Mononuclear cell (primary cell): ENCODE data around the gene SLC16A9. TPM values are rescaled to one million over a fixed set of nuclear protein-coding genes. Genes with fewer than 3 reads are reported as not detected.
"Not testable (repeated sequence)": the region's sequence is repeated elsewhere in the genome, so short reads cannot be mapped to it uniquely, and the experiment has no call there.

ENCODE experiments used
- H3K27me3 ChIP-seq: 2 replicates; pipeline ENCODE4 v1.6.0; 2011; ENCODE audit warnings: low read length, control low read depth; ENCODE audit not compliant: insufficient read depth
- H3K4me1 ChIP-seq: 2 replicates; pipeline ENCODE4 v1.5.1; 2011; ENCODE audit warnings: mild to moderate bottlenecking, low read length, control low read depth; ENCODE audit not compliant: insufficient read depth
- H3K4me3 ChIP-seq: 2 replicates; pipeline ENCODE4 v1.5.1; 2011; ENCODE audit warnings: mild to moderate bottlenecking, low read length, moderate library complexity
- H3K9me3 ChIP-seq: 2 replicates; pipeline ENCODE4 v1.5.1; 2011; ENCODE audit warnings: low read depth, mild to moderate bottlenecking, control low read depth, low read length
- total RNA-seq: library from RNA; depleted of rRNA; stranded (reverse); fragments of >200 nt; gene quantifications from one replicate; pipeline ENCODE4 v1.2.3, GENCODE V29; 2012

Gene SLC16A9
- total RNA-seq, 1 donor = not detected

GRCh38 chr10:59733321-59734013, 23.8 kb upstream of the SLC16A9 start:
- H3K4me1 ChIP-seq, H3K27me3 ChIP-seq, H3K4me3 ChIP-seq, H3K9me3 ChIP-seq: not testable (repeated sequence)

DNA sequence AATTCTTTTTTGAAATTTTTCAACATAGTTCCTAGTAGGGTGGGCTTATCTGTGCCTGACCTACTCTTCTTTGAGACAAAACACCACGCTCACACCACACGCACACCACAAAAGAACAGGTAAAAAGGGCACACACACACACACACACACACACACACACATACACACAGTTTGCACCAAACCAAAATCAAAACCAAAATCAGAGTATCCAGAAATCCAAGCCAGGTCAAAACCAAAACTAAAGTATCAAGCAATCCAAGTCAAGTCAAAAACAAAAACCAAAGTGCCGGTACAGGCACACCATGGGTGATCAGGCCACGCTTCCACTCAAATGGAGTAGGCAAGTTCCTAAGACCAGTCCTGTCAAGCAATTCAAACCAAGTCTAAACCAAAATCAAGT, 23.2 kb upstream of the SLC16A9 start:
- not testable (repeated sequence) for H3K27me3 ChIP-seq, H3K4me3 ChIP-seq, H3K4me1 ChIP-seq, H3K9me3 ChIP-seq

DNA sequence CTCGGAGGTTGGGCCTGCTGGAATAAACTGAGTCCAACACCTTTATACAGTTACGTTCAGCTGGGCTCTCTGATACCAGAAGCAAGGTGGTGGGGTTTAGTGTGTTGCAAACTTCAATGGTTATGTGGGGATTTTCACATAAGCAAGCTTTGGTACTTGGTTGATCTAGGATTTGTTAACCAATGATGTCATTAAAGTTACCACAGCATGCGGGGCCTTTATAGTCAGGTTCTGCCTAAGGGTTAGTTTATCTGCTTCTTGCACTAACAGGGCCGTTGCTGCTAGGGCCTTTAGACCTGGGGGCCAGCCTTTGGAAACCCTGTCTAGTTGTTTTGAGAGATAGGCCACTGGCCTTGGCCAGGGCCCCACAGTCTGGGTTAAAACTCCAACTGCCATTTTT, 19.5 kb upstream of the SLC16A9 start:
- H3K4me1 ChIP-seq, H3K9me3 ChIP-seq, H3K4me3 ChIP-seq, H3K27me3 ChIP-seq: not testable (repeated sequence)

GRCh38 chr10:59724098-59724938, 14.7 kb upstream of the SLC16A9 start:
- Histone ChIP-seq H3K4me3 (no peak overlapping the region), H3K27me3 (no peaks in the 10 kb centered on the region), H3K4me1 (no peaks in the 10 kb centered on the region), H3K9me3 (no peaks in the 10 kb centered on the region)

- no peaks in the 10 kb centered on the region for H3K9me3 ChIP-seq
- H3K27me3 ChIP-seq = no peaks in the 10 kb centered on the region
- H3K4me3 ChIP-seq = no peak overlapping the region
- H3K4me1 ChIP-seq = no peaks in the 10 kb centered on the region
Measured at GRCh38 chr10:59720377-59720776, 10.7 kb upstream of the SLC16A9 start.

GRCh38 chr10:59719374-59719773, 9.7 kb upstream of the SLC16A9 start:
- Histone ChIP-seq H3K27me3 (no peaks in the 10 kb centered on the region), H3K9me3 (no peaks in the 10 kb centered on the region), H3K4me1 (no peaks in the 10 kb centered on the region), H3K4me3 (no peak overlapping the region)

DNA sequence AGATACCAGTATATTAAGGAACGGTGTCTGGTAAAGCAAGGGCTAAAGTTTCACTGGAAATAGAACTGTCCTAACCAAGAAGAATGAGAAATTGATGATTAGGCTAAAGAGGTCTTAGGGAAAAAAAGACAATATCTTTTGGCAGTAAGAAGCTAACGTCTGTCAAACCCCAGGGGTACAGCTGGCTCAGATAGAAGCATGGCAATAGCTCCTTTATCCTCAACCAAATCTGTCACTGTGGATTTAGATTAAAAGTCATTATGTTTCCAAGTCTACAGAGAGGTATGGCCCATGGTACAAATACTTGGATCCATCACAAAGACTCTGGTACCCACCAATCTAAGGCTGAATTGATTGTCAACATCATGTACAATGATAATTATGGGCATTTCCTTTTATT, 8.6 kb upstream of the SLC16A9 start:
- no peak overlapping the region for H3K4me3 ChIP-seq
- no peaks in the 10 kb centered on the region for H3K9me3 ChIP-seq
- H3K4me1 ChIP-seq = no peaks in the 10 kb centered on the region
- no peaks in the 10 kb centered on the region for H3K27me3 ChIP-seq

DNA sequence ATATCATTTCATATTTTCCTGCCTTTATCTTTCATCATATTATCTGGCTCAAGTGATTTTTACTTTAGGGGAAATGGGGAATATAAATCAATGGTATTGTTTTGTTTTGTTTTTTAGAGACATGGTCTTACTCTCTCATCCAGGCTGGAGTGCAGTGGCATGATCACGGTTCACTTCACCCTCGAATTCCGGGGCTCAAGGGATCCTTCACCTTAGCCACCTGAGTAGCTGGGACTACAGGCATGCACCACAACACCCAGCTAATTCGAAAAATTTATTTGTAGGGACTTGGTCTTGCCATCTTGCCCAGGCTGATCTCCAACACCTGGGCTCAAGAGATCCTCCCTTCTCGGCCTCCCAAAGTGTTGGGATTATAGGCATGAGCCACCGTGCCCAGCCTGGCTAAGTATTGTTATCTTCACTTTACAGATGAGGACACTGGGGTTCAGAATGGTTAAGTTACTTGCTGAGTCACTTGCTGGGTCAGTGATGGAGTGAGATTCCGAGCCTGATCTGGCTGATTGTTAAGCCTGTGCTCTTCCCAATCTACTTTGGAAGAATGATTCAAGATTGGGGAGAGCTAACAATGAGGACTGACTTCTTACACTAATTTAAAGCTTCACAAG, 3.7 kb upstream of the SLC16A9 start:
- H3K27me3 ChIP-seq = peaks cover 32% of the 10 kb centered on the region
- no peaks in the 10 kb centered on the region for H3K9me3 ChIP-seq
- H3K4me1 ChIP-seq = no peaks in the 10 kb centered on the region
- no peak overlapping the region for H3K4me3 ChIP-seq

DNA sequence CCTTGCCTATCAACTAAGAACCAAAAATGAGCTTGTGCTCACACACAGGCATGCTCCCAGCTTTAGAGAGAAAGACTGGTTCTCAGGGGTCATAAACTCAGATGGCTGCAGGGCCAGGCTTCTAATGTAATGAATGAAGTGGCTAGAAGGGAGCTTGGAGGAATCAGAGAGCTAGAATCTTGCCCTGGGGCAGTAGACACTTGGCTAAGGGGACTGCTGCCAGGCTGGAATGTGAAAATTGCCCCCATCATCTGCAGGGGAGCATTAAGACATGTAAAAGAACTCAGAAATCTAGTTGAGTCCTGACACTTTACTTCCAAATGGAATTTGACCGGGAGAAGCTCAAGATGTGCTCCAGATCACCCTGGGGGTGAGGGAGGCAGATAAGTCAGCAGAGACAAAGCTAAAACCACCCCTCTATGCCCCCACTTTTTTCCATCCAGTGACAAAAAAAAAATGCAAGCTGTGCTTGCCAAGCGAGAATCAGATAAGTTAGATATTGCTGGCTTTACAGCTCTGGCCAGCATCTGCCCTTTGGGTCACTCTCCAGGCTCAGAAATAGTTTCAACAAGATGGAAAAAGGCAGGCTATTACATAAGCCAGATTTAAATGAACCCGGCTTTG, 2.3 kb upstream of the SLC16A9 start:
- Histone ChIP-seq H3K9me3 (no peaks in the 10 kb centered on the region), H3K4me1 (no peaks in the 10 kb centered on the region), H3K4me3 (no peak overlapping the region), H3K27me3 (peaks cover 40% of the 10 kb centered on the region)

DNA sequence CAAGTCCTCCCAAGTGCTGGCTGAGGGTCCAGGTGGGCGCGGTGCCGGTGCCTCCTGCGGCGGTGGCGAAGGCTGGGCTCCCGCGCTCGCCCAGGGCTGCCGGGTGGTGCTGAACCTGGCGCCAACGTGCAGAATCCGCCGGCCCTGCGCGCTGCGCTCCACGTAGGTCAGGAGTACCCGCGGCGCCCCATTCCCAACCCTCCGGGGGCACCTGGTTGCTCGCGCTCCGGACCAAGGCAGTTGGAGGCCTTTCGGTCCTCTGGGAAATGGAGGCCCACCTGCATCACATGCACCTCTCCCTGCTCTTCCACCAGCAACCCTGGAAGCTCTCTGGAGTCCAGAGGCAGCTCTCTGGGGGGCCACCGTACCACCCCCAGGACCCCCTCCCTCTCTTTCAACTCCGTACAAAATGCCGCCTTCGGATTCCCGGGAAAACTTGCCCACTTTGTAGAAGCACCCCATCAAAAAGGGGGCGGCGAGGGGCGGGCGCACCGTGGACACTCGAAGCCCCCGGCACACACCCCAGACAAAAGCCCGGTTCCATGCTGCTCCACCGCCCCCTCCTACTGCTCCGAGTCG, 745 bp downstream of the SLC16A9 start:
- peaks cover 43% of the 10 kb centered on the region for H3K27me3 ChIP-seq
- no peak overlapping the region for H3K4me3 ChIP-seq
- H3K4me1 ChIP-seq = no peaks in the 10 kb centered on the region
- H3K9me3 ChIP-seq = no peaks in the 10 kb centered on the region

GRCh38 chr10:59706851-59707797, 2.5 kb downstream of the SLC16A9 start:
- H3K27me3 ChIP-seq = peaks cover 42% of the 10 kb centered on the region
- no peaks in the 10 kb centered on the region for H3K9me3 ChIP-seq
- H3K4me3 ChIP-seq = no peak overlapping the region
- H3K4me1 ChIP-seq = no peaks in the 10 kb centered on the region

DNA sequence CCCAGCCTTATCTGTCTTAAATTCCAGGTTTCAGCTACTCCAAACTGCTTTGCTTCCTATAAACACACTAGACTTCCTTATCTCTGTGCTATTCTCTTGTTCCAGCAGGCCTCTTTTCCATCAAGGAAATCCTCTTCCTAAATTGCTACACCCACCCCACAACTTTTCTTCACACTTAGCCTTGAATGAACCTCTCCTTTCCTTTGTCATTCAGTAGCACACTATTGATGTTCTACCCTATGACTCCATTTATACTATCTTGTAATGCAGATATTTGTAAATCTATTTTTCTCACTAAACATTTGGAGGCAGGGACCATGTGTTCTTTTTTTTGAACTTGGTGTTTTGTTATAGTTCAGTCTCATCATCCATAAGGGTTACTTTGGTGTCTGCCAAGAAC, 3.7 kb downstream of the SLC16A9 start:
- no peaks in the 10 kb centered on the region for H3K4me1 ChIP-seq
- H3K9me3 ChIP-seq = no peaks in the 10 kb centered on the region
- H3K27me3 ChIP-seq = peaks cover 31% of the 10 kb centered on the region
- H3K4me3 ChIP-seq = no peak overlapping the region

DNA sequence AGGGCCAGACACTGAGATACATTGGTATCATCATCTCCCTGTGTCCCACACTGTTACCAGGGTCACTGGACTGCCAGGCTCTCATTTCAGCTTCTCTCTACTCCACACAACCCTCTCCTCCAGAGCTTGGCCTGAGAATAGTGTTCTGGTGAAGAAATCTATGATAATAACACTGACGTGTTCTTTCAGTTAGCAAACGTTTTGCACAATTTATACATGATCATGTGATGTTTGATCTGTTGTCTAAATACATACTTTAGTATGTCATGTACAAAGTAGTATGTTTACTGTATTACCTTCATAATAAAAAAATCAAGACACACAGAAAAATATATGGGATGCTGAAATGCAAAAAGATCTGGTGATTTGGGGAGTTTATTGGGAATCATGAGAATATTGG, 5.0 kb downstream of the SLC16A9 start:
- Histone ChIP-seq H3K9me3 (no peaks in the 10 kb centered on the region), H3K27me3 (peaks cover 22% of the 10 kb centered on the region), H3K4me1 (no peaks in the 10 kb centered on the region), H3K4me3 (no peak overlapping the region)

- no peaks in the 10 kb centered on the region for H3K9me3 ChIP-seq
Measured at GRCh38 chr10:59702347-59702746, 7.3 kb downstream of the SLC16A9 start.

More at GRCh38 chr10:59702347-59702746, 7.3 kb downstream of the SLC16A9 start:
- Histone ChIP-seq H3K27me3 (peaks cover 3% of the 10 kb centered on the region), H3K4me3 (no peak overlapping the region), H3K4me1 (no peaks in the 10 kb centered on the region)
